ENCODE measurements around the gene DERA.

DNA sequence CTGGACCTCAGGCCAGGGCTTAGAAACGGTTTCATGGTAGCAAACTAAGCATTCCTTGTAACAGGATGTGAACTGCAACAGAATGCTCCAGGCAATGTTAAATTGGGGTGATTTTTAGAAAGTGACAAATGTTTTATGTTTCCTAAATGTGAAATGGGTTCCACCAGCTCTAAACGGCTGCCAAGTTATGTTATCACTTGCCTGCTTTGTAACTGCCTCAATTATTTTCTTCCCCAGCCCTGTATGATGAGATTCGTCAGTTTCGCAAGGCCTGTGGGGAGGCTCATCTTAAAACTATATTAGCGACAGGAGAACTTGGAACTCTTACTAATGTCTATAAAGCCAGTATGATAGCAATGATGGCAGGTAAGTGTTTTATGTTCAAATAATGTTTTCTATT lies 70.9 kb downstream of the DERA start:
- no peak for TF ChIP-seq EZH2phosphoT487 (conservative IDR thresholded peaks at IDR 0.05; ENCODE audit: low read length)
- TF ChIP-seq, protein P1, sequence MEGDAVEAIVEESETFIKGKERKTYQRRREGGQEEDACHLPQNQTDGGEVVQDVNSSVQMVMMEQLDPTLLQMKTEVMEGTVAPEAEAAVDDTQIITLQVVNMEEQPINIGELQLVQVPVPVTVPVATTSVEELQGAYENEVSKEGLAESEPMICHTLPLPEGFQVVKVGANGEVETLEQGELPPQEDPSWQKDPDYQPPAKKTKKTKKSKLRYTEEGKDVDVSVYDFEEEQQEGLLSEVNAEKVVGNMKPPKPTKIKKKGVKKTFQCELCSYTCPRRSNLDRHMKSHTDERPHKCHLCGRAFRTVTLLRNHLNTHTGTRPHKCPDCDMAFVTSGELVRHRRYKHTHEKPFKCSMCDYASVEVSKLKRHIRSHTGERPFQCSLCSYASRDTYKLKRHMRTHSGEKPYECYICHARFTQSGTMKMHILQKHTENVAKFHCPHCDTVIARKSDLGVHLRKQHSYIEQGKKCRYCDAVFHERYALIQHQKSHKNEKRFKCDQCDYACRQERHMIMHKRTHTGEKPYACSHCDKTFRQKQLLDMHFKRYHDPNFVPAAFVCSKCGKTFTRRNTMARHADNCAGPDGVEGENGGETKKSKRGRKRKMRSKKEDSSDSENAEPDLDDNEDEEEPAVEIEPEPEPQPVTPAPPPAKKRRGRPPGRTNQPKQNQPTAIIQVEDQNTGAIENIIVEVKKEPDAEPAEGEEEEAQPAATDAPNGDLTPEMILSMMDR (IDR thresholded peaks at IDR 0.05; ENCODE audit: insufficient read depth, low read length, poor library complexity, severe bottlenecking): no peak

All from SU-DHL-6 (cell line).